Inflammatory macrophage (primary cell): ENCODE measurements around the gene CEP131.
A peak's percentile ranks its signal among the peaks of the same experiment; 100 is the strongest.
"Not testable (repeated sequence)": the region's sequence is repeated elsewhere in the genome, so short reads cannot be mapped to it uniquely, and the experiment has no call there.

Experiments used
- DNase-seq, 2 donors: peaks; one replicate each; pipeline ENCODE4 v3.0.0-alpha.2; 2020 to 2022

Gene CEP131

GRCh38 chr17:81238490-81238814 lies 15.7 kb upstream of the CEP131 start:
- DNase-seq, result no peak

GRCh38 chr17:81237591-81238489 lies 15.1 kb upstream of the CEP131 start:
- no peak for DNase-seq

GRCh38 chr17:81236784-81237183 lies 14.0 kb upstream of the CEP131 start:
- DNase-seq, result no peak

GRCh38 chr17:81235822-81236740 lies 13.3 kb upstream of the CEP131 start:
- no peak for DNase-seq

GRCh38 chr17:81234940-81235821 lies 12.4 kb upstream of the CEP131 start:
- DNase-seq, result no peak

- no peak for DNase-seq
Observed at GRCh38 chr17:81234506-81234855, 11.7 kb upstream of the CEP131 start.

- no peak for DNase-seq
Observed at GRCh38 chr17:81233811-81234505, 11.2 kb upstream of the CEP131 start.

GRCh38 chr17:81233316-81233715 lies 10.6 kb upstream of the CEP131 start:
- no peak for DNase-seq

GRCh38 chr17:81232616-81233241 lies 10.0 kb upstream of the CEP131 start:
- no peak for DNase-seq

- no peak for DNase-seq
Observed at GRCh38 chr17:81231766-81232581, 9.2 kb upstream of the CEP131 start.

- DNase-seq, result no peak
Observed at GRCh38 chr17:81231121-81231645, 8.4 kb upstream of the CEP131 start.

GRCh38 chr17:81230043-81230820 lies 7.5 kb upstream of the CEP131 start:
- no peak for DNase-seq

GRCh38 chr17:81229666-81229920 lies 6.8 kb upstream of the CEP131 start:
- no peak for DNase-seq

GRCh38 chr17:81228834-81229665 lies 6.3 kb upstream of the CEP131 start:
- no peak for DNase-seq

GRCh38 chr17:81228420-81228819 lies 5.7 kb upstream of the CEP131 start:
- peak; percentile 65 to 71 for DNase-seq

GRCh38 chr17:81227630-81228029 lies 4.9 kb upstream of the CEP131 start:
- DNase-seq, result not testable (repeated sequence)

- peak; percentile 48 to 64 for DNase-seq
Observed at GRCh38 chr17:81223762-81224130, 981 bp upstream of the CEP131 start.

GRCh38 chr17:81222620-81222905 lies 202 bp downstream of the CEP131 start:
- no peak for DNase-seq
